Measurements from ENCODE around the gene DSCAM. TPM values are rescaled to one million over a fixed set of nuclear protein-coding genes. Genes with fewer than 3 reads are reported as not detected.

DSCAM gene
- total and polyA plus RNA-seq, 2 experiments from 2014 or later = 0.07 TPM; not detected in 1

GRCh38 chr21:40562242-40563002 is 284.5 kb downstream of the DSCAM start (continued):
- TF ChIP-seq ZNF462 (CRISPR knock-in tag; IDR thresholded peaks at IDR 0.05) (no peak), NANOG (IDR thresholded peaks at IDR 0.05; ENCODE audit: borderline replicate concordance) (no peak)

GRCh38 chr21:40556442-40556968 is 290.5 kb downstream of the DSCAM start:
- H3K27ac ChIP-seq (ENCODE audit: low read depth) = no peak overlapping the region
- H2AFZ ChIP-seq = no peak overlapping the region
- no peak overlapping the region for H3K4me2 ChIP-seq
- H4K20me1 ChIP-seq (replicated peaks; ENCODE audit: insufficient read depth) = no peaks in the 10 kb centered on the region
- H3F3A ChIP-seq (replicated peaks; ENCODE audit: low read depth) = no peaks in the 10 kb centered on the region
- ATAC-seq (no peak), DNase-seq (ENCODE audit: low spot score) (no peak)
- Mint-ChIP-seq H3K4me3 (no peak overlapping the region), H3K4me1 (no peaks in the 10 kb centered on the region), H3K27ac (no peak overlapping the region), H3K27me3 (ENCODE audit: insufficient read depth, low read depth, poor library complexity) (peaks cover 5% of the 10 kb centered on the region), H3K9me3 (peaks cover 78% of the 10 kb centered on the region), H3K36me3 (ENCODE audit: low read depth) (peaks cover 18% of the 10 kb centered on the region; the same call in 2 of the 3 replicates)
- H3K79me2 ChIP-seq (replicated peaks; ENCODE audit: insufficient read depth) = no peaks in the 10 kb centered on the region
- no peak overlapping the region for H3K4me3 ChIP-seq
- no peaks in the 10 kb centered on the region for H3K4me1 ChIP-seq (ENCODE audit: insufficient read depth)
- H3K9me2 ChIP-seq (ENCODE audit: insufficient read depth) = no peaks in the 10 kb centered on the region; the same call in 1 of the 2 replicates
- H3K27me3 ChIP-seq (ENCODE audit: insufficient read depth) = no peaks in the 10 kb centered on the region
- no peak for TF ChIP-seq CTCF (conservative IDR thresholded peaks at IDR 0.05; ENCODE audit: low read depth in 2 of 2)
- TF ChIP-seq CREB1 (CRISPR knock-in tag; IDR thresholded peaks at IDR 0.05; ENCODE audit: low read depth) = no peak
- TF ChIP-seq JUNB (IDR thresholded peaks at IDR 0.05; ENCODE audit: unreplicated experiment) = no peak
- no peaks in the 10 kb centered on the region for H3K36me3 ChIP-seq (ENCODE audit: insufficient read depth)

All from GM23338 (cell line).